HEK293 (cell line): ENCODE results near the gene WDR36.

Source experiments
- CTCF ChIA-PET: fragments of 350-600 bp; formaldehyde crosslinking; extraction: SDS; loops from one replicate; lab custom pipeline; 2021; ENCODE audit warnings: antibody characterized with exemption; lab: Yijun Ruan, JAX
- POLR2A ChIA-PET: fragments of 300-600 bp; formaldehyde crosslinking; extraction: SDS; loops from one replicate; lab custom pipeline; 2020; ENCODE audit warnings: antibody characterized with exemption, inconsistent platforms; lab: Yijun Ruan, JAX
- H3K27ac ChIP-seq: fragments of 200-500 bp; sonication (Bioruptor generic); 2 replicates; pipeline ENCODE4 v1.5.1; 2014; ENCODE audit warnings: low read depth, low read length, control low read depth, inconsistent platforms; ENCODE audit errors: extremely low read depth
- H3K36me3 ChIP-seq, 2 experiments: fragments of 200-500 bp in 1 of 2; sonication (Bioruptor generic) in 1 of 2; 1 replicate in 1 of 2; 2 replicates in 1 of 2; pipeline ENCODE4 v1.5.1; 2014 to 2017; ENCODE audit warnings: inconsistent platforms in 2 of 2, low read length in 2 of 2; ENCODE audit not compliant: control insufficient read depth in 2 of 2, insufficient read depth in 1 of 2
- H3K4me1 ChIP-seq: fragments of 200-500 bp; sonication (Bioruptor generic); 2 replicates; pipeline ENCODE4 v1.5.1; 2014; ENCODE audit warnings: mild to moderate bottlenecking, low read length, inconsistent platforms; ENCODE audit not compliant: control insufficient read depth, insufficient read depth
- H3K4me3 ChIP-seq: 2 replicates; pipeline ENCODE4 v1.5.1; 2011; ENCODE audit warnings: low read depth, mild to moderate bottlenecking, control low read depth, low read length, moderate library complexity
- H3K9me3 ChIP-seq: fragments of 200-500 bp; sonication (Bioruptor generic); 2 replicates; pipeline ENCODE4 v1.5.1; 2014; ENCODE audit warnings: low read depth, low read length, inconsistent platforms; ENCODE audit not compliant: control insufficient read depth, insufficient read depth
- KLF7 ChIP-seq: fragments of 450-650 bp; formaldehyde crosslinking; IDR thresholded peaks from 2 replicates; pipeline ENCODE4 v1.5.1; 2016; ENCODE audit warnings: missing biosample characterization, missing genetic modification characterization, borderline replicate concordance
- ZBTB20 ChIP-seq: fragments of 450-650 bp; formaldehyde crosslinking; IDR thresholded peaks from 2 replicates; pipeline ENCODE4 v1.5.1; 2016; ENCODE audit warnings: missing biosample characterization, missing genetic modification characterization
- ZBTB21 ChIP-seq: fragments of 450-650 bp; formaldehyde crosslinking; IDR thresholded peaks from 2 replicates; pipeline ENCODE4 v1.5.1; 2017; ENCODE audit warnings: missing biosample characterization, missing genetic modification characterization
- ZBTB48 ChIP-seq: fragments of 450-650 bp; formaldehyde crosslinking; IDR thresholded peaks from 2 replicates; pipeline ENCODE4 v1.5.1; 2016; ENCODE audit warnings: missing biosample characterization, missing genetic modification characterization
- ZNF155 ChIP-seq: fragments of 450-650 bp; formaldehyde crosslinking; IDR thresholded peaks from 2 replicates; pipeline ENCODE4 v1.5.1; 2016; ENCODE audit warnings: missing biosample characterization, missing genetic modification characterization
- ZNF202 ChIP-seq: fragments of 450-650 bp; formaldehyde crosslinking; IDR thresholded peaks from 2 replicates; pipeline ENCODE4 v1.5.1; 2016; ENCODE audit warnings: missing biosample characterization, missing genetic modification characterization, borderline replicate concordance
- ZNF221 ChIP-seq: fragments of 450-650 bp; formaldehyde crosslinking; IDR thresholded peaks from 2 replicates; pipeline ENCODE4 v1.5.1; 2017; ENCODE audit warnings: missing biosample characterization, missing genetic modification characterization, borderline replicate concordance
- ZNF324 ChIP-seq: fragments of 450-650 bp; formaldehyde crosslinking; IDR thresholded peaks from 2 replicates; pipeline ENCODE4 v1.5.1; 2016; ENCODE audit warnings: missing biosample characterization, missing genetic modification characterization
- ZNF48 ChIP-seq: fragments of 450-650 bp; formaldehyde crosslinking; IDR thresholded peaks from 2 replicates; pipeline ENCODE4 v1.5.1; 2016; ENCODE audit warnings: missing biosample characterization, missing genetic modification characterization
- ZSCAN30 ChIP-seq: fragments of 450-650 bp; IDR thresholded peaks from 2 replicates; pipeline ENCODE4 v1.5.1; 2018; ENCODE audit warnings: missing biosample characterization, mild to moderate bottlenecking, missing genetic modification characterization, moderate library complexity
- TF ChIP-seq, protein P1 (sequence below): fragments of 450-650 bp; formaldehyde crosslinking; IDR thresholded peaks from 2 replicates; pipeline ENCODE4; 2016; ENCODE audit warnings: missing biosample characterization, missing genetic modification characterization
- TF ChIP-seq, protein P2 (sequence below): fragments of 450-650 bp; formaldehyde crosslinking; IDR thresholded peaks from 2 replicates; pipeline ENCODE4 v1.5.1; 2017; ENCODE audit warnings: missing biosample characterization, missing genetic modification characterization
- TF ChIP-seq, protein P3 (sequence below): fragments of 450-650 bp; formaldehyde crosslinking; IDR thresholded peaks from 2 replicates; pipeline ENCODE4 v1.5.1; 2016; ENCODE audit warnings: missing biosample characterization, missing genetic modification characterization
- TF ChIP-seq, protein P4 (sequence below): fragments of 450-650 bp; IDR thresholded peaks from 2 replicates; pipeline ENCODE4 v1.5.1; 2018; ENCODE audit warnings: missing biosample characterization, missing genetic modification characterization
- TF ChIP-seq, protein P5 (sequence below): fragments of 450-650 bp; IDR thresholded peaks from 2 replicates; pipeline ENCODE4 v1.5.1; 2018; ENCODE audit warnings: missing biosample characterization, mild to moderate bottlenecking, missing genetic modification characterization
- TF ChIP-seq, protein P6 (sequence below): fragments of 450-650 bp; formaldehyde crosslinking; IDR thresholded peaks from 2 replicates; pipeline ENCODE4 v1.5.1; 2016; ENCODE audit warnings: missing biosample characterization, missing genetic modification characterization
- TF ChIP-seq, protein P7 (sequence below): fragments of 450-650 bp; formaldehyde crosslinking; IDR thresholded peaks from 2 replicates; pipeline ENCODE4 v1.5.1; 2016; ENCODE audit warnings: missing biosample characterization, missing genetic modification characterization
- TF ChIP-seq, protein P8 (sequence below): fragments of 450-650 bp; formaldehyde crosslinking; IDR thresholded peaks from 2 replicates; pipeline ENCODE4 v1.5.1; 2016; ENCODE audit warnings: missing biosample characterization, missing genetic modification characterization, low read depth
- TF ChIP-seq, protein P9 (sequence below): fragments of 450-650 bp; formaldehyde crosslinking; IDR thresholded peaks from 2 replicates; pipeline ENCODE4 v1.5.1; 2016; ENCODE audit warnings: missing biosample characterization, missing genetic modification characterization, low read depth

Gene WDR36

DNA sequence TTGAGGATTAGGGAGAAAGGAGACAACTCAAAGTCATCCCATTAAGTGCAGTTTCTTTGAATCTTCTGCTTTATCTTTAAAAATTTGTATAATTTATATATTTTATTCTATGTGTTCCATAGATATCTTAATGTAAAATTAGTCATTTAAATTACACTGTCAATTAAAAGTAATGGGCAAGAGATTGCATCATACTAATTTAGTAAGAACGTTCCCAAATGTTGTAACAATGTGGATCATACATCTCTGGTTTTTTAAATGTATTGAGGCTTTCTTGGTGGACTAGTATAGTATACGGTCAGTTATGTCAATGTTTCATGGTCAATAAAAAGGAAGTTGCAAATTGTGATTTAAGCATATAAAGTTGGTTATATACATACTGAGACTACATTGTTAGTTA, 14.5 kb upstream of the WDR36 start:
- Histone ChIP-seq H3K4me3 (no peak overlapping the region), H3K4me1 (no peaks in the 10 kb centered on the region), H3K27ac (no peak overlapping the region), H3K9me3 (no peaks in the 10 kb centered on the region), H3K36me3 (no peaks in the 10 kb centered on the region)
- TF ChIP-seq ZBTB48 (tag by site-specific recombination): no peak
- TF ChIP-seq, protein P1, sequence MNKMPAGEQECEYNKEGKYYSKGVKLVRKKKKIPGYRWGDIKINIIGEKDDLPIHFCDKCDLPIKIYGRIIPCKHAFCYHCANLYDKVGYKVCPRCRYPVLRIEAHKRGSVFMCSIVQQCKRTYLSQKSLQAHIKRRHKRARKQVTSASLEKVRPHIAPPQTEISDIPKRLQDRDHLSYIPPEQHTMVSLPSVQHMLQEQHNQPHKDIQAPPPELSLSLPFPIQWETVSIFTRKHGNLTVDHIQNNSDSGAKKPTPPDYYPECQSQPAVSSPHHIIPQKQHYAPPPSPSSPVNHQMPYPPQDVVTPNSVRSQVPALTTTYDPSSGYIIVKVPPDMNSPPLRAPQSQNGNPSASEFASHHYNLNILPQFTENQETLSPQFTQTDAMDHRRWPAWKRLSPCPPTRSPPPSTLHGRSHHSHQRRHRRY (tag by site-specific recombination): no peak
- POLR2A ChIA-PET: no interaction called here
- CTCF ChIA-PET: no interaction called here

DNA sequence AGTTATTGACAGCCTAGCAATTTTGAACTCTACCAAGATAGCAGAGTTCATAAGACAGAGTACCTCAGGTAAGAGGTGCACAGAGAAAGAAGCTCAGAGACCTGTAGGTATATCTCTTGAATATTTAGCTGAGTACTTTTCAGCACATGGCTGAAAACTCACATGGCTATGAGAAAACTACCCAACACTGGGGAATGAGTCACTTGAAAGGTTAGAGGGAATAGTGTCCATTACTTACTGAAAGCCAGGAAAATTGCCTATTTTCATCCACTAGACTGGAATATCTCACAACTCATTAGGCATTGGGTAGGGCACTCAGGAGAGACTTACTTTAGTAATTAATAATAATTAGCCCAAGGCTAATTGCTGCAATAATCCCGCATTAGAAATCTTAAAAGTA, 12.3 kb upstream of the WDR36 start:
- ChIA-PET POLR2A (interaction anchor here (1.0 kb wide), 1 partner anchor 677 kb away, joined by 3 read pairs; the partner anchor contains the start of gene NREP), CTCF (interaction anchor here (0.7 kb wide), 1 partner anchor 194 kb away, joined by 3 read pairs; no protein-coding TSS in a partner anchor)
- H3K4me3 ChIP-seq: no peak overlapping the region
- no peak overlapping the region for H3K27ac ChIP-seq
- H3K36me3 ChIP-seq: no peaks in the 10 kb centered on the region
- no peaks in the 10 kb centered on the region for H3K9me3 ChIP-seq
- no peaks in the 10 kb centered on the region for H3K4me1 ChIP-seq
- no peak for TF ChIP-seq ZNF324 (tag by site-specific recombination)
- no peak for TF ChIP-seq ZNF202 (tag by site-specific recombination)
- TF ChIP-seq, protein P2, sequence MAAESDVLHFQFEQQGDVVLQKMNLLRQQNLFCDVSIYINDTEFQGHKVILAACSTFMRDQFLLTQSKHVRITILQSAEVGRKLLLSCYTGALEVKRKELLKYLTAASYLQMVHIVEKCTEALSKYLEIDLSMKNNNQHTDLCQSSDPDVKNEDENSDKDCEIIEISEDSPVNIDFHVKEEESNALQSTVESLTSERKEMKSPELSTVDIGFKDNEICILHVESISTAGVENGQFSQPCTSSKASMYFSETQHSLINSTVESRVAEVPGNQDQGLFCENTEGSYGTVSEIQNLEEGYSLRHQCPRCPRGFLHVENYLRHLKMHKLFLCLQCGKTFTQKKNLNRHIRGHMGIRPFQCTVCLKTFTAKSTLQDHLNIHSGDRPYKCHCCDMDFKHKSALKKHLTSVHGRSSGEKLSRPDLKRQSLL (tag by site-specific recombination): no peak
- no peak for TF ChIP-seq ZBTB21
- TF ChIP-seq, protein P3, sequence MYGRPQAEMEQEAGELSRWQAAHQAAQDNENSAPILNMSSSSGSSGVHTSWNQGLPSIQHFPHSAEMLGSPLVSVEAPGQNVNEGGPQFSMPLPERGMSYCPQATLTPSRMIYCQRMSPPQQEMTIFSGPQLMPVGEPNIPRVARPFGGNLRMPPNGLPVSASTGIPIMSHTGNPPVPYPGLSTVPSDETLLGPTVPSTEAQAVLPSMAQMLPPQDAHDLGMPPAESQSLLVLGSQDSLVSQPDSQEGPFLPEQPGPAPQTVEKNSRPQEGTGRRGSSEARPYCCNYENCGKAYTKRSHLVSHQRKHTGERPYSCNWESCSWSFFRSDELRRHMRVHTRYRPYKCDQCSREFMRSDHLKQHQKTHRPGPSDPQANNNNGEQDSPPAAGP (tag by site-specific recombination): no peak
- no peak for TF ChIP-seq ZNF155
- TF ChIP-seq ZSCAN30 (tag by site-specific recombination): no peak
- TF ChIP-seq, protein P4, sequence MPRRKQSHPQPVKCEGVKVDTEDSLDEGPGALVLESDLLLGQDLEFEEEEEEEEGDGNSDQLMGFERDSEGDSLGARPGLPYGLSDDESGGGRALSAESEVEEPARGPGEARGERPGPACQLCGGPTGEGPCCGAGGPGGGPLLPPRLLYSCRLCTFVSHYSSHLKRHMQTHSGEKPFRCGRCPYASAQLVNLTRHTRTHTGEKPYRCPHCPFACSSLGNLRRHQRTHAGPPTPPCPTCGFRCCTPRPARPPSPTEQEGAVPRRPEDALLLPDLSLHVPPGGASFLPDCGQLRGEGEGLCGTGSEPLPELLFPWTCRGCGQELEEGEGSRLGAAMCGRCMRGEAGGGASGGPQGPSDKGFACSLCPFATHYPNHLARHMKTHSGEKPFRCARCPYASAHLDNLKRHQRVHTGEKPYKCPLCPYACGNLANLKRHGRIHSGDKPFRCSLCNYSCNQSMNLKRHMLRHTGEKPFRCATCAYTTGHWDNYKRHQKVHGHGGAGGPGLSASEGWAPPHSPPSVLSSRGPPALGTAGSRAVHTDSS: no peak
- no peak for TF ChIP-seq ZBTB20 (tag by site-specific recombination)
- TF ChIP-seq, protein P5, sequence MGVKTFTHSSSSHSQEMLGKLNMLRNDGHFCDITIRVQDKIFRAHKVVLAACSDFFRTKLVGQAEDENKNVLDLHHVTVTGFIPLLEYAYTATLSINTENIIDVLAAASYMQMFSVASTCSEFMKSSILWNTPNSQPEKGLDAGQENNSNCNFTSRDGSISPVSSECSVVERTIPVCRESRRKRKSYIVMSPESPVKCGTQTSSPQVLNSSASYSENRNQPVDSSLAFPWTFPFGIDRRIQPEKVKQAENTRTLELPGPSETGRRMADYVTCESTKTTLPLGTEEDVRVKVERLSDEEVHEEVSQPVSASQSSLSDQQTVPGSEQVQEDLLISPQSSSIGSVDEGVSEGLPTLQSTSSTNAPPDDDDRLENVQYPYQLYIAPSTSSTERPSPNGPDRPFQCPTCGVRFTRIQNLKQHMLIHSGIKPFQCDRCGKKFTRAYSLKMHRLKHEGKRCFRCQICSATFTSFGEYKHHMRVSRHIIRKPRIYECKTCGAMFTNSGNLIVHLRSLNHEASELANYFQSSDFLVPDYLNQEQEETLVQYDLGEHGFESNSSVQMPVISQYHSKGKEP (tag by site-specific recombination): no peak
- TF ChIP-seq, protein P6, sequence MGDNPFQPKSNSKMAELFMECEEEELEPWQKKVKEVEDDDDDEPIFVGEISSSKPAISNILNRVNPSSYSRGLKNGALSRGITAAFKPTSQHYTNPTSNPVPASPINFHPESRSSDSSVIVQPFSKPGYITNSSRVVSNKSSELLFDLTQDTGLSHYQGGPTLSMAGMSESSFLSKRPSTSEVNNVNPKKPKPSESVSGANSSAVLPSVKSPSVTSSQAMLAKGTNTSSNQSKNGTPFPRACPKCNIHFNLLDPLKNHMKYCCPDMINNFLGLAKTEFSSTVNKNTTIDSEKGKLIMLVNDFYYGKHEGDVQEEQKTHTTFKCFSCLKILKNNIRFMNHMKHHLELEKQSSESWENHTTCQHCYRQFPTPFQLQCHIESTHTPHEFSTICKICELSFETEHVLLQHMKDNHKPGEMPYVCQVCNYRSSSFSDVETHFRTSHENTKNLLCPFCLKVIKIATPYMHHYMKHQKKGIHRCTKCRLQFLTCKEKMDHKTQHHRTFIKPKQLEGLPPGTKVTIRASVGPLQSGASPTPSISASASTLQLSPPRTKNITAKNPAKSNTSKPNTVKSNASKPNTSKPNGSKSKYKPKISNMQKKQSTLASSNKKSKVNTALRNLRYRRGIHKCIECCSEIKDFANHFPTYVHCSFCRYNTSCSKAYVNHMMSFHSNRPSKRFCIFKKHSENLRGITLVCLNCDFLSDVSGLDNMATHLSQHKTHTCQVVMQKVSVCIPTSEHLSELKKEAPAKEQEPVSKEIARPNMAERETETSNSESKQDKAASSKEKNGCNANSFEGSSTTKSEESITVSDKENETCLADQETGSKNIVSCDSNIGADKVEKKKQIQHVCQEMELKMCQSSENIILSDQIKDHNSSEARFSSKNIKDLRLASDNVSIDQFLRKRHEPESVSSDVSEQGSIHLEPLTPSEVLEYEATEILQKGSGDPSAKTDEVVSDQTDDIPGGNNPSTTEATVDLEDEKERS: no peak
- no peak for TF ChIP-seq ZNF48
- TF ChIP-seq, protein P7, sequence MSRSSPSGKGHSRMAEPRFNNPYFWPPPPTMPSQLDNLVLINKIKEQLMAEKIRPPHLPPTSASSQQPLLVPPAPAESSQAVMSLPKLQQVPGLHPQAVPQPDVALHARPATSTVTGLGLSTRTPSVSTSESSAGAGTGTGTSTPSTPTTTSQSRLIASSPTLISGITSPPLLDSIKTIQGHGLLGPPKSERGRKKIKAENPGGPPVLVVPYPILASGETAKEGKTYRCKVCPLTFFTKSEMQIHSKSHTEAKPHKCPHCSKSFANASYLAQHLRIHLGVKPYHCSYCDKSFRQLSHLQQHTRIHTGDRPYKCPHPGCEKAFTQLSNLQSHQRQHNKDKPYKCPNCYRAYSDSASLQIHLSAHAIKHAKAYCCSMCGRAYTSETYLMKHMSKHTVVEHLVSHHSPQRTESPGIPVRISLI (tag by site-specific recombination): no peak
- TF ChIP-seq, protein P8, sequence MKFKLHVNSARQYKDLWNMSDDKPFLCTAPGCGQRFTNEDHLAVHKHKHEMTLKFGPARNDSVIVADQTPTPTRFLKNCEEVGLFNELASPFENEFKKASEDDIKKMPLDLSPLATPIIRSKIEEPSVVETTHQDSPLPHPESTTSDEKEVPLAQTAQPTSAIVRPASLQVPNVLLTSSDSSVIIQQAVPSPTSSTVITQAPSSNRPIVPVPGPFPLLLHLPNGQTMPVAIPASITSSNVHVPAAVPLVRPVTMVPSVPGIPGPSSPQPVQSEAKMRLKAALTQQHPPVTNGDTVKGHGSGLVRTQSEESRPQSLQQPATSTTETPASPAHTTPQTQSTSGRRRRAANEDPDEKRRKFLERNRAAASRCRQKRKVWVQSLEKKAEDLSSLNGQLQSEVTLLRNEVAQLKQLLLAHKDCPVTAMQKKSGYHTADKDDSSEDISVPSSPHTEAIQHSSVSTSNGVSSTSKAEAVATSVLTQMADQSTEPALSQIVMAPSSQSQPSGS (tag by site-specific recombination): no peak
- TF ChIP-seq, protein P9, sequence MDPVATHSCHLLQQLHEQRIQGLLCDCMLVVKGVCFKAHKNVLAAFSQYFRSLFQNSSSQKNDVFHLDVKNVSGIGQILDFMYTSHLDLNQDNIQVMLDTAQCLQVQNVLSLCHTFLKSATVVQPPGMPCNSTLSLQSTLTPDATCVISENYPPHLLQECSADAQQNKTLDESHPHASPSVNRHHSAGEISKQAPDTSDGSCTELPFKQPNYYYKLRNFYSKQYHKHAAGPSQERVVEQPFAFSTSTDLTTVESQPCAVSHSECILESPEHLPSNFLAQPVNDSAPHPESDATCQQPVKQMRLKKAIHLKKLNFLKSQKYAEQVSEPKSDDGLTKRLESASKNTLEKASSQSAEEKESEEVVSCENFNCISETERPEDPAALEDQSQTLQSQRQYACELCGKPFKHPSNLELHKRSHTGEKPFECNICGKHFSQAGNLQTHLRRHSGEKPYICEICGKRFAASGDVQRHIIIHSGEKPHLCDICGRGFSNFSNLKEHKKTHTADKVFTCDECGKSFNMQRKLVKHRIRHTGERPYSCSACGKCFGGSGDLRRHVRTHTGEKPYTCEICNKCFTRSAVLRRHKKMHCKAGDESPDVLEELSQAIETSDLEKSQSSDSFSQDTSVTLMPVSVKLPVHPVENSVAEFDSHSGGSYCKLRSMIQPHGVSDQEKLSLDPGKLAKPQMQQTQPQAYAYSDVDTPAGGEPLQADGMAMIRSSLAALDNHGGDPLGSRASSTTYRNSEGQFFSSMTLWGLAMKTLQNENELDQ: no peak
- TF ChIP-seq ZNF221 (tag by site-specific recombination): no peak
- TF ChIP-seq KLF7 (tag by site-specific recombination): no peak
